Effector memory CD4-positive, alpha-beta T cell (primary cell): Measurements from ENCODE around the gene EFHD2.
"Not testable (repeated sequence)": the region's sequence is repeated elsewhere in the genome, so short reads cannot be mapped to it uniquely, and the experiment has no call there.

Experiments
- DNase-seq, 3 donors: peaks; one replicate each; pipeline ENCODE4 v3.0.0-alpha.2; 2020
- H3K27ac ChIP-seq: 2 replicates; pipeline ENCODE4 v1.7.0; 2013; ENCODE audit warnings: mild to moderate bottlenecking, low read length, moderate library complexity; ENCODE audit not compliant: insufficient read depth, poor library complexity, severe bottlenecking
- H3K27me3 ChIP-seq: replicated peaks from 2 replicates; pipeline ENCODE4 v1.7.0; 2013; ENCODE audit warnings: mild to moderate bottlenecking, low read length; ENCODE audit not compliant: insufficient read depth, control insufficient read depth, poor library complexity, severe bottlenecking
- H3K36me3 ChIP-seq: 2 replicates; pipeline ENCODE4 v1.7.0; 2013; ENCODE audit warnings: mild to moderate bottlenecking, low read length, moderate library complexity; ENCODE audit not compliant: control insufficient read depth, insufficient read depth
- H3K4me1 ChIP-seq: 2 replicates; pipeline ENCODE4 v1.7.0; 2013; ENCODE audit warnings: low read length, mild to moderate bottlenecking; ENCODE audit not compliant: control insufficient read depth, insufficient read depth, poor library complexity, severe bottlenecking
- H3K4me3 ChIP-seq: 2 replicates; pipeline ENCODE4 v1.7.0; 2013; ENCODE audit warnings: low read length, low read depth, mild to moderate bottlenecking; ENCODE audit not compliant: insufficient read depth, poor library complexity, severe bottlenecking
- H3K9me3 ChIP-seq: 2 replicates; pipeline ENCODE4 v1.7.0; 2013; ENCODE audit warnings: mild to moderate bottlenecking, low read length, moderate library complexity; ENCODE audit not compliant: control insufficient read depth

The EFHD2 gene

GRCh38 chr1:15463064-15463800 is 53.5 kb downstream of the EFHD2 start:
- not testable (repeated sequence) for H3K36me3 ChIP-seq, H3K27ac ChIP-seq, H3K27me3 ChIP-seq, H3K9me3 ChIP-seq, DNase-seq, H3K4me3 ChIP-seq, H3K4me1 ChIP-seq

- not testable (repeated sequence) for H3K4me3 ChIP-seq, H3K9me3 ChIP-seq, H3K4me1 ChIP-seq, DNase-seq, H3K36me3 ChIP-seq, H3K27me3 ChIP-seq, H3K27ac ChIP-seq
These were observed 54.2 kb downstream of the EFHD2 start for GRCh38 chr1:15463926-15464322.

- Histone ChIP-seq H3K27ac (no peak overlapping the region), H3K4me3 (no peak overlapping the region), H3K27me3 (no peaks in the 10 kb centered on the region), H3K36me3 (no peaks in the 10 kb centered on the region), H3K4me1 (no peaks in the 10 kb centered on the region), H3K9me3 (no peaks in the 10 kb centered on the region)
- no peak for DNase-seq
These were observed 56.0 kb downstream of the EFHD2 start for GRCh38 chr1:15465674-15466073.

- H3K4me3 ChIP-seq, H3K36me3 ChIP-seq, DNase-seq, H3K9me3 ChIP-seq, H3K27ac ChIP-seq, H3K27me3 ChIP-seq, H3K4me1 ChIP-seq: not testable (repeated sequence)
These were observed 57.4 kb downstream of the EFHD2 start for GRCh38 chr1:15466955-15467625.

- Histone ChIP-seq H3K4me1 (no peaks in the 10 kb centered on the region), H3K27ac (no peak overlapping the region)
- no peak for DNase-seq
These were observed 58.5 kb downstream of the EFHD2 start for GRCh38 chr1:15468145-15468544.

GRCh38 chr1:15469361-15469760 is 59.7 kb downstream of the EFHD2 start:
- Histone ChIP-seq H3K27ac (no peak overlapping the region), H3K4me3 (no peak overlapping the region), H3K4me1 (no peaks in the 10 kb centered on the region), H3K36me3 (no peaks in the 10 kb centered on the region), H3K9me3 (no peaks in the 10 kb centered on the region), H3K27me3 (no peaks in the 10 kb centered on the region)
- DNase-seq: no peak

More at GRCh38 chr1:15468145-15468544, 58.5 kb downstream of the EFHD2 start:
- Histone ChIP-seq H3K9me3 (no peaks in the 10 kb centered on the region), H3K27me3 (no peaks in the 10 kb centered on the region), H3K36me3 (no peaks in the 10 kb centered on the region), H3K4me3 (no peak overlapping the region)

- DNase-seq, H3K36me3 ChIP-seq, H3K4me1 ChIP-seq, H3K27ac ChIP-seq, H3K9me3 ChIP-seq, H3K27me3 ChIP-seq, H3K4me3 ChIP-seq: not testable (repeated sequence)
These were observed 60.2 kb downstream of the EFHD2 start for GRCh38 chr1:15469821-15470448.

GRCh38 chr1:15471067-15471466 is 61.4 kb downstream of the EFHD2 start:
- DNase-seq, H3K4me1 ChIP-seq, H3K4me3 ChIP-seq, H3K9me3 ChIP-seq, H3K27ac ChIP-seq, H3K27me3 ChIP-seq, H3K36me3 ChIP-seq: not testable (repeated sequence)

GRCh38 chr1:15471723-15472122 is 62.0 kb downstream of the EFHD2 start:
- H3K27ac ChIP-seq, H3K36me3 ChIP-seq, DNase-seq, H3K4me3 ChIP-seq, H3K9me3 ChIP-seq, H3K4me1 ChIP-seq, H3K27me3 ChIP-seq: not testable (repeated sequence)

- no peaks in the 10 kb centered on the region for H3K27me3 ChIP-seq
- H3K4me3 ChIP-seq: no peak overlapping the region
- no peak for DNase-seq
- no peaks in the 10 kb centered on the region for H3K9me3 ChIP-seq
- H3K4me1 ChIP-seq: no peaks in the 10 kb centered on the region
- H3K27ac ChIP-seq: no peak overlapping the region
- no peaks in the 10 kb centered on the region for H3K36me3 ChIP-seq
These were observed 62.9 kb downstream of the EFHD2 start for GRCh38 chr1:15472587-15472986.
